PC-9 (cell line): Measurements from ENCODE around the gene JMJD6.

Source experiments
- EZH2 ChIP-seq: fragments of 200-600 bp; sonication (generic); IDR thresholded peaks from 2 replicates; pipeline ENCODE4 v1.8.0; 2017; ENCODE audit warnings: antibody characterized with exemption, low read depth
- TF ChIP-seq, protein P1 (sequence below): fragments of 200-600 bp; sonication (generic); conservative IDR thresholded peaks from 2 replicates; pipeline ENCODE4 v1.6.1; 2017; ENCODE audit warnings: mixed run types, antibody characterized with exemption, mild to moderate bottlenecking, moderate library complexity

DNA sequence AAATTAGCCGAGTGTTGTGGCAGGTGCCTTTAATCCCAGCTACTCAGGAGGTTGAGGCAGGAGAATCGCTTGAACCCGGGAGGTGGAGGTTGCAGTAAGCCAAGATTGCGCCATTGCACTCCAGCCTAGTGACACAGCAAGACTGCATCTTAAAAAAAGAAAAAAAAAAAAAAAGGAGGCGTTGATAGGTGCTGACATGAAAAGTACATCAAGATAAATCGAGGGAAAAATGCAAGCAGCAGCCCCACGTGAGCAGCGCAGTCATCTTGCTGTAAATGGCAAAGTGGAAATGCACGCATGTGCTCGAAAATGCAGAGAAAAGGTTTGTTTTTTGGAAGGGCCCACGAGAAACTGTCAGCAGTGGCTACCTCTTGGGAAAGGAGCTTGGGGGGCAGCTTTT lies 36.5 kb downstream of the JMJD6 start:
- TF ChIP-seq, protein P1, sequence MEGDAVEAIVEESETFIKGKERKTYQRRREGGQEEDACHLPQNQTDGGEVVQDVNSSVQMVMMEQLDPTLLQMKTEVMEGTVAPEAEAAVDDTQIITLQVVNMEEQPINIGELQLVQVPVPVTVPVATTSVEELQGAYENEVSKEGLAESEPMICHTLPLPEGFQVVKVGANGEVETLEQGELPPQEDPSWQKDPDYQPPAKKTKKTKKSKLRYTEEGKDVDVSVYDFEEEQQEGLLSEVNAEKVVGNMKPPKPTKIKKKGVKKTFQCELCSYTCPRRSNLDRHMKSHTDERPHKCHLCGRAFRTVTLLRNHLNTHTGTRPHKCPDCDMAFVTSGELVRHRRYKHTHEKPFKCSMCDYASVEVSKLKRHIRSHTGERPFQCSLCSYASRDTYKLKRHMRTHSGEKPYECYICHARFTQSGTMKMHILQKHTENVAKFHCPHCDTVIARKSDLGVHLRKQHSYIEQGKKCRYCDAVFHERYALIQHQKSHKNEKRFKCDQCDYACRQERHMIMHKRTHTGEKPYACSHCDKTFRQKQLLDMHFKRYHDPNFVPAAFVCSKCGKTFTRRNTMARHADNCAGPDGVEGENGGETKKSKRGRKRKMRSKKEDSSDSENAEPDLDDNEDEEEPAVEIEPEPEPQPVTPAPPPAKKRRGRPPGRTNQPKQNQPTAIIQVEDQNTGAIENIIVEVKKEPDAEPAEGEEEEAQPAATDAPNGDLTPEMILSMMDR, result no peak
- no peak for TF ChIP-seq EZH2
